H9 (cell line): ENCODE results near the gene GHRL. TPM values are rescaled to one million over a fixed set of nuclear protein-coding genes. Genes with fewer than 3 reads are reported as not detected.

Experiments used
- DNase-seq: peaks from one replicate; pipeline ENCODE4 v3.0.0-alpha.2; 2017
- H2AFZ ChIP-seq: one replicate; pipeline ENCODE4 v1.6.1; 2013; ENCODE audit warnings: mild to moderate bottlenecking, low read length, control low read depth, moderate library complexity
- H2AK5ac ChIP-seq: 2 replicates; pipeline ENCODE4 v1.6.1; 2013; ENCODE audit warnings: low read length, control low read depth, mixed read lengths; ENCODE audit not compliant: insufficient read length
- H2BK120ac ChIP-seq: one replicate; pipeline ENCODE4 v1.6.1; 2013; ENCODE audit warnings: low read depth, mild to moderate bottlenecking, low read length, control low read depth, inconsistent platforms; ENCODE audit not compliant: poor library complexity, severe bottlenecking
- H2BK12ac ChIP-seq: 2 replicates; pipeline ENCODE4 v1.6.1; 2013; ENCODE audit warnings: low read length, control low read depth, mixed read lengths, low read depth; ENCODE audit not compliant: insufficient read length
- H2BK15ac ChIP-seq: 2 replicates; pipeline ENCODE4 v1.6.1; 2013; ENCODE audit warnings: low read depth, low read length, control low read depth
- H2BK20ac ChIP-seq: one replicate; pipeline ENCODE4 v1.6.1; 2013; ENCODE audit warnings: low read depth, mild to moderate bottlenecking, low read length, control low read depth, inconsistent platforms; ENCODE audit not compliant: poor library complexity, severe bottlenecking
- H2BK5ac ChIP-seq: 2 replicates; pipeline ENCODE4 v1.6.1; 2013; ENCODE audit warnings: low read length, control low read depth, mixed read lengths; ENCODE audit not compliant: insufficient read length
- H3K14ac ChIP-seq: 2 replicates; pipeline ENCODE4 v1.6.1; 2013; ENCODE audit warnings: low read length, control low read depth; ENCODE audit not compliant: insufficient read depth
- H3K18ac ChIP-seq: 2 replicates; pipeline ENCODE4 v1.6.1; 2013; ENCODE audit warnings: low read depth, mild to moderate bottlenecking, mixed read lengths, low read length, control low read depth; ENCODE audit not compliant: insufficient read length
- H3K23ac ChIP-seq: 2 replicates; pipeline ENCODE4 v1.6.1; 2013; ENCODE audit warnings: low read length, control low read depth, mixed read lengths, low read depth; ENCODE audit not compliant: insufficient read length
- H3K23me2 ChIP-seq: 2 replicates; pipeline ENCODE4 v1.6.1; 2013; ENCODE audit warnings: low read depth, mild to moderate bottlenecking, mixed read lengths, low read length, control low read depth; ENCODE audit not compliant: insufficient read length, poor library complexity, severe bottlenecking
- H3K27ac ChIP-seq: 2 replicates; pipeline ENCODE4 v1.5.1; 2013; ENCODE audit warnings: low read length, control low read depth, mixed read lengths, low read depth; ENCODE audit not compliant: insufficient read length
- H3K27me3 ChIP-seq: 2 replicates; pipeline ENCODE4 v1.6.1; 2013; ENCODE audit warnings: low read length, control low read depth, inconsistent platforms; ENCODE audit not compliant: insufficient read depth
- H3K4ac ChIP-seq: 2 replicates; pipeline ENCODE4 v1.6.1; 2013; ENCODE audit warnings: low read depth, mild to moderate bottlenecking, control low read depth, inconsistent platforms, low read length, moderate library complexity
- H3K4me1 ChIP-seq: 2 replicates; pipeline ENCODE4 v1.6.1; 2013; ENCODE audit warnings: low read length, control low read depth, inconsistent platforms; ENCODE audit not compliant: insufficient read depth
- H3K4me2 ChIP-seq: 2 replicates; pipeline ENCODE4 v1.6.1; 2013; ENCODE audit warnings: low read length, control low read depth, mixed read lengths; ENCODE audit not compliant: insufficient read length, insufficient read depth
- H3K56ac ChIP-seq: 2 replicates; pipeline ENCODE4 v1.6.1; 2013; ENCODE audit warnings: low read depth, mild to moderate bottlenecking, mixed read lengths, low read length, control low read depth; ENCODE audit not compliant: insufficient read length
- H3K79me1 ChIP-seq: 2 replicates; pipeline ENCODE4 v1.6.1; 2013; ENCODE audit warnings: low read depth, mild to moderate bottlenecking, moderate library complexity, low read length, control low read depth, inconsistent platforms; ENCODE audit not compliant: insufficient read depth, poor library complexity, severe bottlenecking
- H3K79me2 ChIP-seq: 2 replicates; pipeline ENCODE4 v1.6.1; 2013; ENCODE audit warnings: low read length, control low read depth, inconsistent platforms; ENCODE audit not compliant: insufficient read depth
- H3K9ac ChIP-seq: 2 replicates; pipeline ENCODE4 v1.6.1; 2013; ENCODE audit warnings: low read length, control low read depth, mixed read lengths; ENCODE audit not compliant: insufficient read length; ENCODE audit errors: extremely low read depth
- H3K9me3 ChIP-seq: one replicate; pipeline ENCODE4 v1.6.1; 2013; ENCODE audit warnings: low read depth, low read length, inconsistent platforms; ENCODE audit not compliant: control insufficient read depth
- H3T11ph ChIP-seq: one replicate; pipeline ENCODE4 v1.6.1; 2013; ENCODE audit warnings: mild to moderate bottlenecking, low read length, control low read depth, inconsistent platforms
- H4K20me1 ChIP-seq: one replicate; pipeline ENCODE4 v1.6.1; 2013; ENCODE audit not compliant: control insufficient read depth, insufficient read length, insufficient read depth
- H4K5ac ChIP-seq: 2 replicates; pipeline ENCODE4 v1.6.1; 2013; ENCODE audit warnings: low read depth, mild to moderate bottlenecking, mixed read lengths, low read length, control low read depth; ENCODE audit not compliant: insufficient read length
- H4K8ac ChIP-seq: replicated peaks from 2 replicates; pipeline ENCODE4 v1.6.1; 2013; ENCODE audit warnings: low read length, control low read depth, mixed read lengths, low read depth; ENCODE audit not compliant: insufficient read length
- H4K91ac ChIP-seq: 2 replicates; pipeline ENCODE4 v1.6.1; 2013; ENCODE audit warnings: low read depth, mild to moderate bottlenecking, moderate library complexity, mixed read lengths, low read length, control low read depth; ENCODE audit not compliant: insufficient read length
- H3K27ac Mint-ChIP-seq, 3 experiments: 2 replicates in 2 of 3; 3 replicates in 1 of 3; pipeline ENCODE4 v1.8.0; 2020 to 2021; ENCODE audit warnings: mixed read lengths in 3 of 3, mild to moderate bottlenecking in 1 of 3, moderate library complexity in 1 of 3
- H3K27me3 Mint-ChIP-seq: 2 replicates; pipeline ENCODE4 v1.8.0; 2021; ENCODE audit warnings: low read depth, mild to moderate bottlenecking, moderate library complexity, mixed read lengths
- H3K36me3 Mint-ChIP-seq, 3 experiments: 2 replicates in 2 of 3; 3 replicates in 1 of 3; pipeline ENCODE4 v1.8.0; 2020 to 2021; ENCODE audit warnings: low read depth in 3 of 3, mixed read lengths in 3 of 3; ENCODE audit not compliant: insufficient read depth in 1 of 3
- H3K4me1 Mint-ChIP-seq, 2 experiments: 2 replicates each; pipeline ENCODE4 v1.8.0; 2020; ENCODE audit warnings: mixed read lengths in 2 of 2
- H3K4me3 Mint-ChIP-seq, 2 experiments: 2 replicates in 1 of 2; 3 replicates in 1 of 2; pipeline ENCODE4 v1.8.0; 2020 to 2021; ENCODE audit warnings: mild to moderate bottlenecking in 2 of 2, mixed read lengths in 2 of 2, moderate library complexity in 1 of 2
- H3K9me3 Mint-ChIP-seq, 2 experiments: 2 replicates in 1 of 2; 3 replicates in 1 of 2; pipeline ENCODE4 v1.8.0; 2020; ENCODE audit warnings: mild to moderate bottlenecking in 2 of 2, mixed read lengths in 2 of 2, moderate library complexity in 1 of 2
- WGBS: extraction: QIAGEN DNeasy Blood & Tissue Kit; methylation state at CpG from one replicate; pipeline ENCODE4 v1.1.7; 2013; ENCODE audit warnings: missing lambda C conversion rate, low lambda C conversion rate, mixed read lengths; ENCODE audit not compliant: insufficient read length; ENCODE audit errors: extremely low coverage; 5-methylcytosine and 5-hydroxymethylcytosine counted together
- total RNA-seq: library from RNA; stranded (reverse); gene quantifications from 2 replicates; pipeline ENCODE4 v1.2.1, GENCODE V29; 2021
- TF ChIP-seq, protein P1 (sequence below): fragments of 200-600 bp; sonication (generic); conservative IDR thresholded peaks from 3 replicates; pipeline ENCODE4 v1.8.0; 2021; ENCODE audit warnings: antibody characterized with exemption, mild to moderate bottlenecking

The GHRL gene
- total RNA-seq, 1 experiment from 2014 or later: 1.3 TPM

DNA sequence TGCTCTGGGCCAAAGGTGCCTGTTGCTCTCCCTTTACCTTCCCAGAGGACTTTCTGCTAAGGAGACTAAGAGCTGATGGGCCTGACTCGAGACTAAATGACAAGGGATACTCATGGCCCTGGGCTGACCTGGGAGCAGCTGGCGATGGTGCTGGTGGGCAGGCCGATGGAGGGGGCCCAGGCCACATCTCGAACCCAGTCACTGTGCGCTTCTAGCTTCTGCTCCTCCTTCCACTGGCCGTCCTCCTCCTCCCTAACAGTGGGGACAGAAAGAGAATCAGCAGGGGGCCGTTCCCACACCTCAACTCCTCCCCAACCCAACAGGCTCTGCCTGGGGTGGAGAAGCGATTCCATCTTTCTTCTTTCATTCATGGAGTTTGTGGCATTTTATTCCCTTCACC is 12.2 kb upstream of the GHRL start:
- Histone ChIP-seq H4K91ac (no peak overlapping the region), H3K23me2 (no peaks in the 10 kb centered on the region), H3K79me2 (no peaks in the 10 kb centered on the region), H3K4me1 (no peaks in the 10 kb centered on the region; the same call in 1 of the 2 replicates), H3K14ac (no peak overlapping the region), H2BK20ac (no peak overlapping the region), H3K4me2 (no peak overlapping the region), H4K8ac (no peak overlapping the region), H2BK12ac (no peak overlapping the region), H3K27me3 (no peaks in the 10 kb centered on the region), H2BK15ac (no peak overlapping the region), H2AFZ (no peak overlapping the region), H4K5ac (no peak overlapping the region), H3K27ac (no peak overlapping the region), H3K79me1 (no peaks in the 10 kb centered on the region), H3K9me3 (no peaks in the 10 kb centered on the region), H3K23ac (no peak overlapping the region), H2AK5ac (no peak overlapping the region), H3K9ac (no peak overlapping the region), H3T11ph (no peak overlapping the region), H2BK5ac (no peak overlapping the region), H4K20me1 (no peaks in the 10 kb centered on the region), H2BK120ac (no peak overlapping the region), H3K18ac (no peak overlapping the region), H3K4ac (no peak overlapping the region), H3K56ac (no peak overlapping the region)
- Mint-ChIP-seq H3K36me3 (peaks cover 38 to 92% (median 87%) of the 10 kb centered on the region in 3 experiments; a peak in 6 of 7 replicates), H3K4me3 (no peak overlapping the region), H3K27ac (no peak overlapping the region; a peak in 1 of 7 replicates), H3K27me3 (no peaks in the 10 kb centered on the region), H3K4me1 (no peaks in the 10 kb centered on the region), H3K9me3 (no peaks in the 10 kb centered on the region)
- DNase-seq: no peak
- TF ChIP-seq, protein P1, sequence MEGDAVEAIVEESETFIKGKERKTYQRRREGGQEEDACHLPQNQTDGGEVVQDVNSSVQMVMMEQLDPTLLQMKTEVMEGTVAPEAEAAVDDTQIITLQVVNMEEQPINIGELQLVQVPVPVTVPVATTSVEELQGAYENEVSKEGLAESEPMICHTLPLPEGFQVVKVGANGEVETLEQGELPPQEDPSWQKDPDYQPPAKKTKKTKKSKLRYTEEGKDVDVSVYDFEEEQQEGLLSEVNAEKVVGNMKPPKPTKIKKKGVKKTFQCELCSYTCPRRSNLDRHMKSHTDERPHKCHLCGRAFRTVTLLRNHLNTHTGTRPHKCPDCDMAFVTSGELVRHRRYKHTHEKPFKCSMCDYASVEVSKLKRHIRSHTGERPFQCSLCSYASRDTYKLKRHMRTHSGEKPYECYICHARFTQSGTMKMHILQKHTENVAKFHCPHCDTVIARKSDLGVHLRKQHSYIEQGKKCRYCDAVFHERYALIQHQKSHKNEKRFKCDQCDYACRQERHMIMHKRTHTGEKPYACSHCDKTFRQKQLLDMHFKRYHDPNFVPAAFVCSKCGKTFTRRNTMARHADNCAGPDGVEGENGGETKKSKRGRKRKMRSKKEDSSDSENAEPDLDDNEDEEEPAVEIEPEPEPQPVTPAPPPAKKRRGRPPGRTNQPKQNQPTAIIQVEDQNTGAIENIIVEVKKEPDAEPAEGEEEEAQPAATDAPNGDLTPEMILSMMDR: no peak
- no CpG with 5 or more reads among the region's 8 CpGs for WGBS
